GM21526 (cell line): ENCODE measurements around the gene PSMA1.
"Not testable (repeated sequence)": the region's sequence is repeated elsewhere in the genome, so short reads cannot be mapped to it uniquely, and the experiment has no call there.

Experiments used
- ATAC-seq: cut with Tn5 transposase; IDR thresholded peaks from one replicate; pipeline ENCODE4 v1.9.1; 2021; ENCODE audit warnings: moderate library complexity; ENCODE audit not compliant: unreplicated experiment, low FRiP score

The PSMA1 gene

DNA sequence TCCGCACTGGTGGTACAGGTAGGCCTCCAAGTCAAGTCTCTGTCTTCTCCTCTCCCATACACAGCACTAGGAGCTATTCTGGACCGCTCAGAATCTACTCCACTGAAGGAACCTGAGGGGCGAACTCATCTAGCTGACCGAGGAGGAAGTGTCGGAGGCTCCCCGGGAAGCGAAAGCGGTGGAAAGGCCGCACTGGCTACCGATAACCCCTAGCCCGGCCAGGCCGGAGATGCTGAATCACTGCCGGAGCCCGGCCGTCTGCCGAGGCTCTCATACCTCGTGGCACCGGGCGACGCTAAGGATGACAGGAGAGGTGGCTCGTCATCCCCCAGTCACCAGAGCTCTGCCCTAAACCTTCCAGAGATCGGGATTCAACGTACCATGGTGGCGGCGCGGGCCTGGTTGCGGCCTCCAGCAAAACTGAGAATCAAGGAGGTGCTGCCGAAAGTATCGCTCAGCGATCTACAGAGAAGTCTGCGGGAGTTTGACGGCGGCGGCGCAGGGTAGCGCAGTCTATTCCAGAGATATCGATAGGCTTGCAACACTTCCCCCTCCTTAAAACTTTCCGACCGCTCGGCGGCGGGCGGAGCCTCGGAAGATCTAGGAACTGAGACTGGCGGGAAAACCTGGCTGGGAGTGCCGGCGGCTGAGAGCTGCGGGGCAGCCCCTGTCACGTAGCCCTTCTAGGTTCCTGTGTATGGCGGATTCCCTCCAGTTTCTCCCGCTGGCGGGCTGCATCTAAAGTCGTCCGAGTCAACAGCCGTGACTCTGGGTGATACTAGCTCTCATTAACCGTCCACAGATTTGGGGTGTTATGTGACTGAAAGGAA is at the start of gene PSMA1:
PSMA1 (minus strand) TSS at position 470 of the 830 bp plus-strand sequence; CDS start at position 383, 87 bp downstream.
- peak; percentile 92 for ATAC-seq

DNA sequence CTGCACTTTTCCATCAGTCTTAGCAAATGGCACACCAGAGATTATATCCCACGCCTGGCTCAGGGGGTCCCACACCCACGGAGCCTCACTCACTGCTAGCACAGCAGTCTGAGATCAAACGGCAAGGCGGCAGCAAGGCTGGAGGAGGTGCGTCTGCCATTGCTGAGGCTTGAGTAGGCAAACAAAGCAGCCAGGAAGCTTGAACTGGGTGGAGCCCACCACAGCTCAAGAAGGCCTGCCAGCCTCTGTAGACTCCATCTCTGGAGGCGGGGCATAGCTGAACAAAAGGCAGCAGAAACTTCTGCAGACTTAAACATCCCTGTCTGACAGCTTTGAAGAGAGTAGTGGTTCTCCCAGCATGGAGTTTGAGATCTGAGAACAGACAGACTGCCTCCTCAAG is 49.3 kb upstream of the PSMA1 start:
- not testable (repeated sequence) for ATAC-seq

DNA sequence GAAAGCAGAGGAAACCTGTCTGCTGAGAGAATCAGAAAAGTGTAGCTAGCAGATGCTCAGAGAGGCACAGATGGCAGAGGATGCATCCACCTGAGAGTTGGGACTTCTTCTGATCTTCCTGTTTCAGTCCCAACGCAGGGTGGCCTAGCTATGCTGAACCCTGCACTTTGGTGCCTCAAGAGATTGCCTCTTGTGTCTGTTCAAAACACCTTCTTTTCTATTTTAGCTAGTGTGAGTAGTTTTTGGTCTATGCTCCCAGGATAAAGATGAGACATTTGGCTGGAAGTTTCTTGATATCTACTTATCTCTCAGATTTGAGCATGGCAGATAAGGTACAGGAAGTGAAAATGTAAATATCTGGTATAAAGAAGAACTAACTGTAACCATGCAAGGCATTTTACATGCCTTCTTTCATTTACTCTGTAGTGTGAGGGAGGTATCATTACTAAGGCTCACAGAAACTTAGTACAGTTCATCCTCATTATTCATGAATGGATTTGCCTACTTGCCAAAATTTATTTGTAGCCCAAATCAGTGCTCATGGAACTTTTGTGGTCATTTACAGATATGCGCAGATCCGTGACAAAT is 47.0 kb upstream of the PSMA1 start:
- no peak for ATAC-seq

DNA sequence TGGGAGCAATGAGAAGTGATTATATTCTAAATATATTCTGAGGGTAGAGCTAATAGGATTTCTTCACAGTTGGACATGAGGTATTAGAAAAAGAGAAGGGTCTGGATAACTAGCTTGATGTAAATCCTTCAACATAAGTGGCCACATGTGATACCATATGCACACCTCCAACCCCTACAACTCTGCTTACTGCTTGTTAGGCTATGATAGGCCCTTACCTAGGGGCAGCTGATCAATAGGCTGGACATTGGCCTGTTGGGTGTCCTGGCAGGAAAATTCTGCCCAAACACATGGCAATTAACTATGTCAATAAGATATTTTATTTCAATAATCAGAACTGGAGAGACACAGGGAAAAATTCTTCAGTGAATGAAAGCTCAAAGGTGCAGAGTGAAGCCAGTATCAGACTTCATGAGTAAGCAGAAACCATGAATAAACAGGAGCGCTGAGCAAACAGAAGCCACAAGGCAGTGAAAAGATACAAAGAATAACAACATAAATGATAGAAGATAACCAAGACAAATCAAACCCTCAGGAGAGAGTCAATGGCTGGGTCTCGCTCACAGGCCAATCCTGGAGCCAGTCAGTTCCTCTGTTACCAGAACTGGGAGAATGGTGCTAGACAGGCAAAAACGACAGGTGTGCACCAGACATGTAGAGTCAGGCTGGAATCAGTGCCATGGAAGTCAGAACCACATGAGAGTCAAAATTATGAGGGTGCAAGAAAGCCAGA is 46.3 kb upstream of the PSMA1 start:
- no peak for ATAC-seq

DNA sequence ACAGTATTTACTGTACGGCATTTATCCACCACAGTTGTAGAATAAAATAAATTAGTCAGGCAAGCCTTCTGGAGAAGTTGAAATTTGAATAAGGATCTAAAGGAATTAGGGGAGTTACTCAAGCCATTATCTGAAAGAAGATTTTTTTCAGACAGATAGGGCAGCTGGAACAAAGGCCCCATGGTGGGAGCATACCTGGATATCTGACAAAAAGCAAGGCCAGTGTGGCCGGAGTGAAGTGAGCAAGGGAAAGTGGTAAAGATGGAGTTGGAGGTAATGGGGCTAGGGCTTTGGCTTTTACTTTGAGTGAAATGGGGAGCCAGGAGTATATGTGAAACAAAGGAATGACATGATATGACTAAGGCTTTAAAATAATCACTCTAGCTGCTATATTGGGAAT is 45.7 kb upstream of the PSMA1 start:
- no peak for ATAC-seq

DNA sequence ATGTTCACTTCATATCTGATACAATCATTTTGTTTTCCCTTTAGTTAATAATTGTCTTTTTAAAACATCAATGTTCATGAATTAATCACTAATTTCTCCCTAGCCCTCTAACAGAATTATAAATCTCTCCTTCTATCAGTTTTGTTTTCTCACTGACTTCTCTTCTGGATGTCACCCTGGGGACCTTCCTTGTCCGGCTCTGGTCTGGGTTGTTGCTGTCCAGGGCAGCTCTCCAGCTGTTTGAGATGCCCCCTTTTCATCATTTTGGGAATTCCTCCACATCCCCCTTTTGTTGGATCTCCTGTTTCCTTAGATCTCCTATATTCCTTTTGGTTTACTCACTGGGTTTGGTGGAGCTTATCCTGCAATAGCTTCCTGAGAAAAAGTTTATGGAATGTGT is 35.6 kb upstream of the PSMA1 start:
- no peak for ATAC-seq

DNA sequence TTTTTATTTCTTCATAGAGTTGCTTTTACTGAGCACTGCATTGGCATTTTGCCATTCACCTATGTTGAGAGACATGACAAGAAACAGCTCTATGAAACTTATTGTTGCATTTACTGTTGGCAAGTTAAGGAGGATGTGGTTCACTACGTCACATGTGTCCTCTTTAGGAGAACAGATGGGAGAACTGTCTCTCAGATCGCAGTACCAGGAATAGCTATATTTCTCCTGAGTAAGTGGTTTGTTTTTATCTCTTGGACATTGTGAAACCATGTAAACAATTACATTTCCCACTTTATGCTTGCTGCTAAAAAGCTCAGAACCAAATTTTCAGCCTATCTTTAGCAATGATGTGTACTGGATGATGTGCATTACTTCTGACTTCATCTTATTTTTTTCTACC is 34.8 kb upstream of the PSMA1 start:
- ATAC-seq = no peak

DNA sequence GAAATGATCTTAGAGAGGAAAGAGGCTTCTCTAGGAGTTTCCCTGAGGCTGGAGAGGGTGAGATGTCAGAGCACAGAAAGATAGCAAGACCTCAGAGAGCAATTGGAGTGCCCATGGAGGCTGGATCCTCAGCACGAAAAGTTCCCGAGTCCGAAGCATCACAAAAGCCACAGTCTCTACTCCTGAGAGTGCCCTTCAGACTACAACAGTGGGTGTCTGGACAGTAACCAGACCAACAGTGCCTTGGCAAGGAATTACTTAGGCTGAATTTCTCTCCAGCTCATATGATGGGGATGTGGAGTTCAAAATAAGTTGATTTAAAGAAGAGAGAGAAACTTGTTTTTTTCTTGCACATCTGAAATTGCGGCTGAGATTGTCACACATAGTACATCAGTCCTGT is 31.9 kb upstream of the PSMA1 start:
- ATAC-seq = no peak

DNA sequence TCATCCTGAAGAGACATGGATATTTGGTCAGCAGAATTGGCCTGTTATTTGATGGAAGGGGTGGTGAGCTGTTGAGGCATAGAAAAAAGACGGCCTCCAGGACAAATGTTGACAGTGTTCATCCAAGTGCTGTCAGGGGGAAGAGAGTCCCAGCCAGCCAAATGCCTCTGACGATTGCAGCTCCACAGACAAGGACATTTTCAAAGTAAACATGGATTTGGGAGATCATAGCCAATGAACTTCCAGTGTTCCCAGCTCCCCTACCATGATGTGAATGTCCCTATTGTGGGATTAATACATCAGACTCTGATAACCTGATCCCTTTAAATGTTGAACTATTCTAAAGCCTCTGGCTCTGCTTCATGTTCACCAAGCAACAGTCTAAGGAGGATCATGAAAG is 31.2 kb upstream of the PSMA1 start:
- no peak for ATAC-seq

DNA sequence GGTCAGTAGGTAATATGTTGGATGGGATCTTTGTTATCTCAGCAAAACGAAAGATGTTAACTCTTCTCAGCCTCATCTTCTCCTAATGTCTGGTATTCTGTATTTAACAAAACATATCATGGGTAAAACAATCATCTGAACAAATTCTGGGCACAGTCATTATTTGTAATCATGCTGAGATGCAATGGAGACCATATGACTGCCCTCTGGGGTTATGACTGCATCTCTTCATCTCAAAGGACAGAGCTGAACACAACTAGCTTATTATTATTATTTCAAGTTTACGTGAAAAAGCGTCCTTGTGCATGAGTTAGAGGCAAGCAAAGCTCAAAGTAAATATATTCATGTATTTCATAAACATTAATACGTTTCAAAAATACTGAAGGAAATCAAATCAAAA is 29.7 kb upstream of the PSMA1 start:
- ATAC-seq = no peak

DNA sequence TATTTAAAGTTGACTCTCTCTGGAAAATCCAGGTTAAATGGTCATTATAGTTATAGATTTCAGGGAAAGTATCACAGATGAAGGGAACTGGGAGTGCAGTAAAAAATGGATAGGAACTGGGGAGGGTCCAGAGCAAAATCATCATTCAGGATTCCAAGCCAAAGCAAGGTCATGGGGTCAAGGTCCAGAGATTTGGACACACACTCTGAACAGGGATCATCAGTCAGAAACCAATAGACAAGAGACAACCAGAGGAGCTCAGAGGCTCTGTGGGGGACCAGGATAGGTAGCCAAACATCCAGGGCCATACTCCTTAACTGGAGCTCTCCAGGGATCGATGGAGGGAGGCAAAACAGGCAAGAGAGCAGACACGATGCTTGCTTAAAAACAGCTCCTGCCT is 27.3 kb upstream of the PSMA1 start:
- ATAC-seq = no peak

DNA sequence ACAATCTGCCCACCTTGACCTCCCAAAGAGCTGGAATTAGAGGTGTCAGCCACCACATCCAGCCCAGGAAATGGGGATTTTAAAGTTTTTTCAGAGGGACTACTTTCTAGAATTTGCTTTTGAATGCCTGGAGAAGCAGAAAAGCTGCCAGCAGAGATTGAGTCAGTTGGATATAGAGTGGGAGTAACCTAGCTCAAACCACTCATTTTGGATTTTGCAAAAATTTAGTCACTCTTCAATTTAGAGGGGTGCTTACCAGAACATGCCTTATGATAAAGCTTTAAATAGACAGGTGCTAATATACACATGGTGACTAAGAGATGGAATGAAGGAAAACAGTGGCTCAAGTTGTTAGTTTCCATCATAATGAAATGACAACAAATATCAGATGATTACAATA is 26.5 kb upstream of the PSMA1 start:
- no peak for ATAC-seq

DNA sequence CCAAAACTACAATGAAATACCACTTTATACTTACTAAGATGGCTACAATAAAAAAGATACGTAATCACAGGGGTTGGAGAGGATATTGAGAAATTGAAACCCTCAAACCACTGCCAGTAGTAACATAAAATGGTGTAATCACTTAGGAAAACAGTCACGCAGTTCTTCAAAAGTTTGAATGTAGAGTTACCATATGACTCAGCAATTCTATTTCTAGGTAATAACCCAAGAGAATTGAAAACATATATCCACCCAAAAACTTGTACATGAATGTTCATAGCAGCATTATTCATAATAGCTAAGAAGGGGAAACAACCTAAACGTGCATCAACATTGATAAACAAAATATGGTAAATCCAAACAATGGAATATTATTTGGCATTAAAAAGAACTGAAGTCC is 24.4 kb upstream of the PSMA1 start:
- ATAC-seq = peak; percentile 67

DNA sequence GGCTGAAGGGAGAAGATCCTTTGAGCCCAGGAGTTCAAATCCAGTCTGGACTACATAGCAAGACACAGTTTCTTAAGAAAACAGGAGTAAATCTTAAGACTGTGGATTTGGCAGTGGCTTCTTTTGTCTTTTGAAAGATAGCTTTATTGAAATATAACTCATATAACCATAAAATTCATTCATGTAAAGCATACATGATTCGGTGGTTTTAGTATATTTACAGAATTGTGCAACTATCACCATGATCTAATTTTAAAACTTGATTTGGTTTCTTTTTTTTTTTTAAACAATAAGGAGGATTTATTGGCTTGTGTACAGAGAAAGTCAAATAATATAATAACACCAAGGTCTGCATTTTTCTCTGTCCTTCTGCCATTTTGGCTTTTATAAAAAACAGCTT is 23.1 kb upstream of the PSMA1 start:
- no peak for ATAC-seq

DNA sequence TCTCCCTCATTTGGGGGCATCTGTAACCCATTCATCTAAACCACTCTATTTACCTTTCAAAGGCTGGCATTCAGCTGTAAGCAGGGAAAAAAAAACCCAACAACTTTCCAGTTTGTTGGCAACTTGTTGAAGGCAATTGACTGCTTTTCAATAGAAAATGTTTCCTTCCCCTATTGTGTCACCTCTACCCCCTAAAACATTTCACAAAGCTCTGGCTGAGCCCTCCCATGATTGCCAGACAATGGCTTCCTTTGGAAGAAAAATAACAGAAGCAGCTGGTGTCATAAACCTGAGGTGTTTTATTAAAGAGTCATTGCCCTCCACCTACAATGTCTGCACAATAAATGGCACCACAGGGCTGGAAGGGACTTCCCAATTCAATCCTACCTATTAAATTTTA is 22.1 kb upstream of the PSMA1 start:
- ATAC-seq = no peak

DNA sequence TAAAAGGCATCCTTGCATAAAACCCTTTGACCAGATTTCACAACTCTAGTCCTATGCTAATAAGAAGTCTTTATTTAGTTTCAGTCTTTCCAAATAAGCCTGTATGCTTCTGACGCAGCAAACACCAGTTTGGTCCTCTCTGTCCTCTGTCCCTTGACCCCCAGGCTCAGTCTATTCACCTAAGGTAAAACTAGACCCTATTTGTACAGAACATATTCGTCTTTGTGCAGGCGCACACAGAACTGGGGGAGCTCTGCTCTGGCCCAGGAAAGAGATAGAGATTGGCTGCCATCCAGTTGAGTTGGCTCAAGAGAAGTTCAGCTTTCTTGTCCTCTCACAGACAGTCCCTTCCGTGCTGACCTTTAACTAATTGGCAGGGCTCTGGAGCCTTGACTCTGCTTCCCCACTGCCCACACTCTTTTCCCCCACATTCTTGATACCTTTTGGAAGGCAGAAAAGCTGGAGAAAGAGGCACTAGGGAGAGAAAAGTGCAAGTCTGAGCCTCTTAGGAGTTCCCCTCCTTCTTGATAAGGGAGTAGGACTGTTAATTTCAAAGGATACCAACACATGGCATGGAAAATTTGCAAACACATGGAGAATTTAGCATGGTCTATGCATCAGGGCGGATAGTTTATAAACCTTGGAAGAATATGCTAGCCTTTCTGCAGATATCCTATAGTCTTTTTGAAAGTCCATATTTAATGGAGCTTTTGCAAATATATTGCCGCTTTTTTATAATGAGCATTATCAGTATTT is 21.2 kb upstream of the PSMA1 start:
- ATAC-seq = no peak

DNA sequence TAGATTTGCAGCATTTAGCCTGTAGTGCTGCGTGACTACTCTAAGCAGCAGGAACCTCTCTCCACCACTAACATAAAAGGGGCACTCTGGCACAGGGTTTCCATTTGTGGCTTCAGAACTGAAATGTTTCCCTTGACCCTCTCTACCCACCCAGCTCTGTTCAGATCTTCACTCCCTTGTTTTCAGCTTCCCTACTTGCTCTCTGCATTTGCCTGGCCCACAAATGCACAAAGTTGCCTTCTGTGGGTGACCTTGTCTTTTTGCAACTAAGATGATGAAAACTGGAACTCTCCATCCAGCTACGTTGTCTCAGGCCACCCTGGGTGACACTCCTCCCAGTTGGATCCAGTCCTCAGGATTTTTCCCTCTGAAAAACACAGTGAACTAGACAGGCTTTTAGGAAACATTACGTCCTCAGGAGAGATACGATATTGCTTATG is 19.8 kb upstream of the PSMA1 start:
- no peak for ATAC-seq

DNA sequence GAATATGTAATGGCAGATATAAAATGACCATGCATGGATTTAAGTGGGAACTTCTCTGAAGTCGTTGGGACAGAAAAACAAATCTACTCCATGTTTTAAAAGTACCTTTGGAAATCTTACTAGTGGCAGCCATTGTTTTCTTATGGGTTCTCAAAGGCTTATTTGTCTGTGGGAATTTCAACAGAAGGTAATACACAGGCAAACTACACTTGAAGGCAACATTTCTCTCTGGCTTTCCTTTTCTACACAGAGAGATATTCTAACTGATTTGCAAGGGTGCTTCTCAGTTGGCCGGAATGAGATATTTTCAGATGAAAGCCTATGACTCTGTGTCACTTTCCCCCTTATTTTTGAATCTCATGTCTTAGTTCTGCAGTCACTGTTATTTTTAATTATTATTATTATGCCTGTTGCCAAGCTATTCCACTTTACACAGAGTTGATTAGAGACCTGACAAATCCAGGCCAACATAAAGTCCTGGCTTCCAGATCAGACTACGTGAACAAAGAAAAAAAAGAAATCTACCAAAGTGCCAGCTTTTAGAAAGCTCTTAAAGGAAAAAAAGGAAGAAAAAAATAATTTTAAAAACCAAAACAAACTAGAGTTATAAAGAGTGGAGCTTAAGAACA is 18.9 kb upstream of the PSMA1 start:
- no peak for ATAC-seq

DNA sequence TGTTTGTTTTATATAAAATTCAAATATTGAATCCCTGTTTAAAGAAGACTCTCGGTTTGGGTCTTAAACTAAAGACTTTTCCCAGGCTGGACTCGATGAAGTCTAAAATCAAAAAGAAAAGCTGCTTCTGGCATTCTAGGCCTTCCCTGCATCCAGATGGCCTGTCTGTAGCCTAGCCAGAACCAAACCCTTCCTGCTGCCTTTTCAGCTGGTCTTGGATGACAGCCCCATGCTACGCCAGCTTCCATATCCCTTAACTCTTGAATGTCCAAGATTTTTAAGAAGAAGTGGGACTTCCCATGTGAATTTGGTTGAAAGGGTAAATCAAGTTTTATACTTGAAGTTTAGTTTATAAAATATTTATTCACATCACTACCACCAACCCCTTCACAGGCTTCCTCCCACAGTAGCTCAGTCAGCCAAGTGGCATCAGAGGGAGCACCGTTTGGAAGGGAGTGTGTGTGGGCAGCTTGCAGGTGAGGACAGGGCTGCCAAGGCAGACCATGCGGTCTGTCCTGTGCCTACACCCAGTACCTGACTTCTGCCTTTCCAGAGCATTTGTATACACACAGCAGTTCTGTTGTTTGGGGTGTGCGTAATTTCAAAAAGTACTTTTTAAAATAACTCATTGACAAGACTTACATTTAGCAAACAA is 18.2 kb upstream of the PSMA1 start:
- ATAC-seq = no peak

DNA sequence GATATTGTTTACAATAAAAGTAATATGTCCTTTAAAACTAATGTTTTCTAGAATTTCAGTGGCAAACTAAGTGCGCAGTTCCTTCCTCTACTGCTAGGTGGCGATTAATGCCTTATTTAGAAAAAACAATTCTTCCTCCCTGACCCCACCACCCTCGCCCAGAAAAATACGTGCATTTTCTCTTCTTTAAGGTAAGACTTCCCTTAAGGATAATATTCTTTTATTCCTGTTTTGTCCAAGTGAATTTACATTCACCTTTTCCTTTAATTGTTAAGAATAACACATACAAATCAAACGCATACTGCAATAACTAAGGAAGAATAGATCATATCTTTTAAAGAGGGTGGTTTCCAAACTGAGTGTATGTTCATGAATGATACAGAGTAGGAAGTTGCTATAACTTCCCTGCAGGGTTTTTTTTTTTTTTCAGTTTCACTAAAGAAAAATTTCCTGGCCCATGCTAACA is 17.0 kb upstream of the PSMA1 start:
- ATAC-seq = no peak
